ENCODE results near the gene ATG2B. TPM values are rescaled to one million over a fixed set of nuclear protein-coding genes. Genes with fewer than 3 reads are reported as not detected.

The ATG2B gene
- total and polyA plus RNA-seq, 2 donors (not counting 1 experiment from before 2014, with no cell fraction given), result 8.1 to 39.6 TPM

GRCh38 chr14:96307434-96307833 lies 55.7 kb downstream of the ATG2B start:
- no peak overlapping the region for H3K4me2 ChIP-seq (replicated peaks; ENCODE audit: low read depth, low read length, poor library complexity, severe bottlenecking)
- no peak overlapping the region for H3K27ac ChIP-seq (ENCODE audit: low read length in 2 of 2)
- DNase-seq, result no peak
- no CpG with 5 or more reads among the region's 4 CpGs for WGBS (ENCODE audit: insufficient coverage)
- no peak overlapping the region for H2AFZ ChIP-seq (ENCODE audit: insufficient read depth, low read depth, low read length, poor library complexity, severe bottlenecking)
- Mint-ChIP-seq H3K27ac (no peak overlapping the region), H3K27me3 (no peaks in the 10 kb centered on the region), H3K9me3 (ENCODE audit: insufficient read depth) (no peaks in the 10 kb centered on the region), H3K4me1 (peaks cover 2% of the 10 kb centered on the region), H3K4me3 (no peak overlapping the region)
- H3K9ac ChIP-seq (ENCODE audit: low read length), result no peak overlapping the region
- H3K79me2 ChIP-seq (ENCODE audit: control insufficient read depth, insufficient read depth, low read length), result no peaks in the 10 kb centered on the region
- CTCF ChIA-PET, result interaction anchor here (3.8 kb wide), 1 partner anchor 9 kb away, joined by 15 read pairs; no protein-coding TSS in a partner anchor
- H3K4me1 ChIP-seq (ENCODE audit: control insufficient read depth in 2 of 2, insufficient read depth in 2 of 2, low read length in 2 of 2), result no peaks in the 10 kb centered on the region
- POLR2A ChIA-PET, result no interaction called here
- TF ChIP-seq EZH2 (IDR thresholded peaks at IDR 0.05; ENCODE audit: borderline replicate concordance, insufficient read depth, low read depth, low read length, poor library complexity, severe bottlenecking) (no peak), CTCF (IDR thresholded peaks at IDR 0.05) (no peak)
- H3K36me3 ChIP-seq (replicated peaks in 1 of 2; ENCODE audit: control extremely low read depth in 1 of 2, control insufficient read depth in 1 of 2, extremely low read depth in 1 of 2, insufficient read depth in 2 of 2, low read length in 1 of 2), result peaks cover 13 to 54% of the 10 kb centered on the region in 2 experiments
- H4K20me1 ChIP-seq (ENCODE audit: control insufficient read depth, insufficient read depth, low read length, poor library complexity, severe bottlenecking), result no peaks in the 10 kb centered on the region
- intact Hi-C loops (cut with micrococcal nuclease), result no loop called here
- H3K9me3 ChIP-seq (ENCODE audit: control extremely low read depth in 1 of 3, control insufficient read depth in 2 of 3, insufficient read depth in 1 of 3, low read length in 2 of 3), result no peaks in the 10 kb centered on the region
- ATAC-seq (ENCODE audit: low read depth), result no peak
- H3K27me3 ChIP-seq (replicated peaks in 1 of 4; ENCODE audit: control extremely low read depth in 1 of 4, control insufficient read depth in 3 of 4, insufficient read depth in 4 of 4, low read length in 3 of 4), result no peaks in the 10 kb centered on the region
- H3K4me3 ChIP-seq (ENCODE audit: control extremely low read depth in 1 of 5, extremely low read depth in 1 of 5, insufficient read depth in 1 of 5, low read depth in 2 of 5, low read length in 4 of 5), result no peak overlapping the region

- Mint-ChIP-seq H3K4me3 (no peak overlapping the region), H3K9me3 (ENCODE audit: insufficient read depth) (no peaks in the 10 kb centered on the region), H3K27ac (no peak overlapping the region), H3K4me1 (peaks cover 2% of the 10 kb centered on the region), H3K27me3 (no peaks in the 10 kb centered on the region)
- H3K9ac ChIP-seq (ENCODE audit: low read length), result no peak overlapping the region
- no peak for ATAC-seq (ENCODE audit: low read depth)
- intact Hi-C loops (cut with micrococcal nuclease), result no loop called here
- no peak overlapping the region for H3K27ac ChIP-seq (ENCODE audit: low read length in 2 of 2)
- H3K4me1 ChIP-seq (ENCODE audit: control insufficient read depth in 2 of 2, insufficient read depth in 2 of 2, low read length in 2 of 2), result no peaks in the 10 kb centered on the region
- no peaks in the 10 kb centered on the region for H3K27me3 ChIP-seq (replicated peaks in 1 of 4; ENCODE audit: control extremely low read depth in 1 of 4, control insufficient read depth in 3 of 4, insufficient read depth in 4 of 4, low read length in 3 of 4)
- ChIA-PET POLR2A (no interaction called here), CTCF (no interaction called here)
- H3K79me2 ChIP-seq (ENCODE audit: control insufficient read depth, insufficient read depth, low read length), result no peaks in the 10 kb centered on the region
- WGBS (ENCODE audit: insufficient coverage), result 98% methylated on average over 5 of the region's 9 CpGs
- DNase-seq, result no peak
- TF ChIP-seq EZH2 (IDR thresholded peaks at IDR 0.05; ENCODE audit: borderline replicate concordance, insufficient read depth, low read depth, low read length, poor library complexity, severe bottlenecking) (no peak), CTCF (IDR thresholded peaks at IDR 0.05) (no peak)
- no peaks in the 10 kb centered on the region for H3K9me3 ChIP-seq (ENCODE audit: control extremely low read depth in 1 of 3, control insufficient read depth in 2 of 3, insufficient read depth in 1 of 3, low read length in 2 of 3)
- no peaks in the 10 kb centered on the region for H4K20me1 ChIP-seq (ENCODE audit: control insufficient read depth, insufficient read depth, low read length, poor library complexity, severe bottlenecking)
- H3K4me3 ChIP-seq (ENCODE audit: control extremely low read depth in 1 of 5, extremely low read depth in 1 of 5, insufficient read depth in 1 of 5, low read depth in 2 of 5, low read length in 4 of 5), result no peak overlapping the region
- H2AFZ ChIP-seq (ENCODE audit: insufficient read depth, low read depth, low read length, poor library complexity, severe bottlenecking), result no peak overlapping the region
- no peak overlapping the region for H3K4me2 ChIP-seq (replicated peaks; ENCODE audit: low read depth, low read length, poor library complexity, severe bottlenecking)
- peaks cover 10 to 54% of the 10 kb centered on the region in 2 experiments for H3K36me3 ChIP-seq (replicated peaks in 1 of 2; ENCODE audit: control extremely low read depth in 1 of 2, control insufficient read depth in 1 of 2, extremely low read depth in 1 of 2, insufficient read depth in 2 of 2, low read length in 1 of 2)
Measured at GRCh38 chr14:96304956-96305355, 58.2 kb downstream of the ATG2B start.
